Epithelial cell of esophagus (primary cell): ENCODE measurements around the gene FAF1.

Source experiments
- DNase-seq: peaks from one replicate; pipeline ENCODE4 v3.0.0; 2010; ENCODE audit warnings: low read depth
- H3K4me3 ChIP-seq: 2 replicates; pipeline ENCODE4 v1.5.1; 2011; ENCODE audit warnings: mild to moderate bottlenecking, low read length, control low read depth
- CTCF ChIP-seq: IDR thresholded peaks from 2 replicates; pipeline ENCODE4 v1.5.1; 2011; ENCODE audit warnings: low read depth, mild to moderate bottlenecking, low read length, control low read depth, inconsistent platforms; ENCODE audit not compliant: insufficient read depth; ENCODE audit errors: missing control alignments

FAF1 gene

GRCh38 chr1:50603274-50604271 lies 356.5 kb downstream of the FAF1 start:
- no peak for TF ChIP-seq CTCF
- peak overlapping the region; percentile 14 for H3K4me3 ChIP-seq
- peak; percentile 95 for DNase-seq

- no peak for DNase-seq
- no peak for TF ChIP-seq CTCF
- no peak overlapping the region for H3K4me3 ChIP-seq
Measured at GRCh38 chr1:50599546-50599945, 360.5 kb downstream of the FAF1 start.

GRCh38 chr1:50595874-50596273 lies 364.2 kb downstream of the FAF1 start:
- no peak overlapping the region for H3K4me3 ChIP-seq
- no peak for TF ChIP-seq CTCF
- no peak for DNase-seq

- no peak overlapping the region for H3K4me3 ChIP-seq
- no peak for DNase-seq
- TF ChIP-seq CTCF = no peak
Measured at GRCh38 chr1:50593515-50593914, 366.6 kb downstream of the FAF1 start.

- TF ChIP-seq CTCF = no peak
- no peak overlapping the region for H3K4me3 ChIP-seq
- DNase-seq = no peak
Measured at GRCh38 chr1:50591598-50591997, 368.5 kb downstream of the FAF1 start.

GRCh38 chr1:50582346-50582745 lies 377.7 kb downstream of the FAF1 start:
- DNase-seq = no peak
- H3K4me3 ChIP-seq = no peak overlapping the region
- TF ChIP-seq CTCF = no peak
